IMR-90 (cell line): ENCODE measurements around the gene HIKESHI. TPM values are rescaled to one million over a fixed set of nuclear protein-coding genes. Genes with fewer than 3 reads are reported as not detected.

Experiments
- ATAC-seq: fragments of 200-7000 bp; cut with Tn5 transposase; 2 replicates; pipeline ENCODE4 v1.9.1; 2020; ENCODE audit warnings: low read depth, mild to moderate bottlenecking, moderate library complexity
- BruUV-seq: library from RNA; stranded (reverse); fragments of 400-500 nt; replicated peaks from 2 replicates; lab custom pipeline; 2021; lab: Mats Ljungman, UMichigan
- CTCF ChIA-PET: fragments of 300-600 bp; formaldehyde crosslinking; extraction: SDS; loops from one replicate; lab custom pipeline; 2021; ENCODE audit warnings: antibody characterized with exemption; lab: Yijun Ruan, JAX
- POLR2A ChIA-PET: fragments of 300-600 bp; sonication (Branson Sonifier 250); formaldehyde crosslinking; loops from one replicate; lab custom pipeline; 2022; ENCODE audit warnings: antibody characterized with exemption; ENCODE audit not compliant: unreplicated experiment; lab: Charles Lee
- DNase-seq: peaks from one replicate; pipeline ENCODE4 v3.0.0; 2013
- H2AFZ ChIP-seq: replicated peaks from 2 replicates; pipeline ENCODE3; 2013; ENCODE audit warnings: low read length, mild to moderate bottlenecking; ENCODE audit not compliant: poor library complexity
- H2AK5ac ChIP-seq: 2 replicates; pipeline ENCODE4 v1.6.1; 2013; ENCODE audit warnings: low read depth, low read length, inconsistent platforms
- H2AK9ac ChIP-seq: replicated peaks from 2 replicates; pipeline ENCODE3; 2013; ENCODE audit warnings: mild to moderate bottlenecking, low read depth, low read length, moderate library complexity; ENCODE audit not compliant: poor library complexity
- H2BK120ac ChIP-seq: 2 replicates; pipeline ENCODE4 v1.6.1; 2013; ENCODE audit warnings: low read depth, low read length, inconsistent platforms
- H2BK15ac ChIP-seq: 3 replicates; pipeline ENCODE4 v1.6.1; 2013; ENCODE audit warnings: low read depth, low read length, inconsistent platforms
- H2BK20ac ChIP-seq: 2 replicates; pipeline ENCODE4 v1.6.1; 2013; ENCODE audit warnings: low read depth, mild to moderate bottlenecking, inconsistent platforms, low read length, moderate library complexity
- H2BK5ac ChIP-seq: 2 replicates; pipeline ENCODE4 v1.6.1; 2013; ENCODE audit warnings: mild to moderate bottlenecking, low read depth, low read length, inconsistent platforms; ENCODE audit not compliant: poor library complexity, severe bottlenecking
- H3K14ac ChIP-seq: replicated peaks from 2 replicates; pipeline ENCODE4 v1.6.1; 2013; ENCODE audit warnings: low read depth, low read length, inconsistent platforms
- H3K18ac ChIP-seq: 2 replicates; pipeline ENCODE4 v1.6.1; 2013; ENCODE audit warnings: low read depth, low read length, control low read depth
- H3K23ac ChIP-seq: 2 replicates; pipeline ENCODE4 v1.6.1; 2013; ENCODE audit warnings: low read depth, low read length, inconsistent platforms
- H3K27ac ChIP-seq: 2 replicates; pipeline ENCODE4 v1.5.1; 2013; ENCODE audit warnings: mild to moderate bottlenecking, control low read depth, low read length; ENCODE audit not compliant: insufficient read depth
- H3K27me3 ChIP-seq: 2 replicates; pipeline ENCODE4 v1.6.1; 2013; ENCODE audit warnings: low read length; ENCODE audit not compliant: control insufficient read depth, insufficient read depth
- H3K36me3 ChIP-seq: 2 replicates; pipeline ENCODE4 v1.6.1; 2013; ENCODE audit warnings: low read length, mixed read lengths; ENCODE audit not compliant: control insufficient read depth, insufficient read depth
- H3K4ac ChIP-seq: 2 replicates; pipeline ENCODE4 v1.6.1; 2013; ENCODE audit warnings: low read depth, low read length, inconsistent platforms
- H3K4me1 ChIP-seq: 2 replicates; pipeline ENCODE4 v1.6.1; 2013; ENCODE audit warnings: low read length, mixed read lengths; ENCODE audit not compliant: control insufficient read depth, insufficient read depth
- H3K4me2 ChIP-seq: 2 replicates; pipeline ENCODE4 v1.6.1; 2013; ENCODE audit warnings: low read depth, mild to moderate bottlenecking, control low read depth, low read length, moderate library complexity
- H3K4me3 ChIP-seq: 2 replicates; pipeline ENCODE4 v1.5.1; 2013; ENCODE audit warnings: low read depth, mild to moderate bottlenecking, control low read depth, low read length, moderate library complexity; ENCODE audit not compliant: insufficient read depth
- H3K56ac ChIP-seq: 2 replicates; pipeline ENCODE4 v1.6.1; 2013; ENCODE audit warnings: low read length, inconsistent platforms; ENCODE audit not compliant: insufficient read depth; ENCODE audit errors: extremely low read depth
- H3K79me1 ChIP-seq, 2 experiments: 2 replicates each; pipeline ENCODE4 v1.6.1; 2013; ENCODE audit warnings: low read length in 2 of 2, inconsistent platforms in 1 of 2, low read depth in 1 of 2
- H3K9ac ChIP-seq: 2 replicates; pipeline ENCODE4 v1.6.1; 2013; ENCODE audit warnings: low read depth, low read length, control low read depth
- H3K9me1 ChIP-seq: 2 replicates; pipeline ENCODE4 v1.6.1; 2013; ENCODE audit warnings: low read length, inconsistent platforms; ENCODE audit not compliant: insufficient read depth
- H3K9me3 ChIP-seq: 2 replicates; pipeline ENCODE4 v1.6.1; 2013; ENCODE audit warnings: low read length; ENCODE audit not compliant: control insufficient read depth, insufficient read depth
- H4K20me1 ChIP-seq: 2 replicates; pipeline ENCODE4 v1.6.1; 2013; ENCODE audit warnings: low read length, inconsistent platforms; ENCODE audit not compliant: insufficient read depth
- H4K5ac ChIP-seq: 2 replicates; pipeline ENCODE4 v1.6.1; 2013; ENCODE audit warnings: mild to moderate bottlenecking, low read depth, low read length, control low read depth
- H4K8ac ChIP-seq, 2 experiments: 2 replicates each; pipeline ENCODE4 v1.6.1; 2013; ENCODE audit warnings: low read depth in 2 of 2, low read length in 2 of 2, control low read depth in 1 of 2, inconsistent platforms in 1 of 2
- H4K91ac ChIP-seq: 2 replicates; pipeline ENCODE4 v1.6.1; 2013; ENCODE audit warnings: low read depth, low read length, inconsistent platforms; ENCODE audit not compliant: insufficient read depth
- BHLHE40 ChIP-seq: fragments of 150-350 bp; IDR thresholded peaks from 2 replicates; pipeline ENCODE4 v1.6.1; 2016; ENCODE audit warnings: mild to moderate bottlenecking, low read depth, low read length
- CTCF ChIP-seq: conservative IDR thresholded peaks from 2 replicates; pipeline ENCODE4 v1.5.1; 2012; ENCODE audit warnings: mild to moderate bottlenecking, low read depth, low read length, improper control_type of control experiment
- ELK1 ChIP-seq: fragments of 150-350 bp; IDR thresholded peaks from 2 replicates; pipeline ENCODE4 v1.6.1; 2016; ENCODE audit warnings: low read depth, mild to moderate bottlenecking, low read length, moderate library complexity, borderline replicate concordance
- FOS ChIP-seq: fragments of 150-350 bp; IDR thresholded peaks from 2 replicates; pipeline ENCODE4 v1.6.1; 2016; ENCODE audit warnings: low read depth, low read length
- MAFK ChIP-seq: IDR thresholded peaks from 2 replicates; pipeline ENCODE4 v1.6.1; 2012; ENCODE audit warnings: low read depth, low read length, improper control_type of control experiment
- MAZ ChIP-seq: IDR thresholded peaks from 2 replicates; pipeline ENCODE4 v1.6.1; 2012; ENCODE audit warnings: low read depth, mild to moderate bottlenecking, low read length, improper control_type of control experiment, moderate library complexity, borderline replicate concordance
- MXI1 ChIP-seq: IDR thresholded peaks from 2 replicates; pipeline ENCODE4 v1.6.1; 2012; ENCODE audit warnings: low read depth, mild to moderate bottlenecking, low read length, moderate library complexity, borderline replicate concordance
- NFE2L2 ChIP-seq: fragments of 150-350 bp; IDR thresholded peaks from 2 replicates; pipeline ENCODE4 v1.6.1; 2016; ENCODE audit warnings: low read depth, mild to moderate bottlenecking, low read length
- POLR2A ChIP-seq: IDR thresholded peaks from 2 replicates; pipeline ENCODE4 v1.6.1; 2012; ENCODE audit warnings: mild to moderate bottlenecking, low read depth, low read length
- RAD21 ChIP-seq: IDR thresholded peaks from 2 replicates; pipeline ENCODE4 v1.6.1; 2012; ENCODE audit warnings: low read length, improper control_type of control experiment
- RCOR1 ChIP-seq: IDR thresholded peaks from 2 replicates; pipeline ENCODE4 v1.6.1; 2012; ENCODE audit warnings: mild to moderate bottlenecking, low read length, improper control_type of control experiment; ENCODE audit not compliant: insufficient replicate concordance
- RFX5 ChIP-seq: IDR thresholded peaks from 2 replicates; pipeline ENCODE4 v1.8.0; 2012; ENCODE audit warnings: low read depth, mild to moderate bottlenecking, low read length, moderate library complexity
- SMC3 ChIP-seq: fragments of 150-350 bp; IDR thresholded peaks from 2 replicates; pipeline ENCODE4 v1.6.1; 2016; ENCODE audit warnings: low read depth, mild to moderate bottlenecking, antibody characterized with exemption, low read length, moderate library complexity
- USF2 ChIP-seq: fragments of 150-350 bp; IDR thresholded peaks from 2 replicates; pipeline ENCODE4 v1.6.1; 2017; ENCODE audit warnings: mild to moderate bottlenecking, antibody characterized with exemption, low read length, low read depth
- WGBS, 2 experiments: methylation state at CpG; one replicate each; pipeline versions ENCODE4 v1.1.5 to v1.1.7; 2013; ENCODE audit warnings: missing lambda C conversion rate in 2 of 2; ENCODE audit not compliant: insufficient read length in 1 of 2; ENCODE audit errors: extremely low coverage in 2 of 2; 5-methylcytosine and 5-hydroxymethylcytosine counted together
- dilution Hi-C: fragments of 300-500 bp; cut with HindIII; formaldehyde crosslinking; loops from one replicate; pipeline ENCODE4 v1.14.3; 2018; ENCODE audit warnings: low sequenced_read_pairs; ENCODE audit not compliant: unreplicated experiment
- in situ Hi-C: fragments of 300-500 bp; cut with MboI; formaldehyde crosslinking; loops from 3 replicates; pipeline ENCODE4 v1.14.3; 2019; ENCODE audit warnings: low sequenced_read_pairs, inconsistent platforms, mixed read lengths
- intact Hi-C: fragments of 100-400 bp; cut with micrococcal nuclease; formaldehyde crosslinking; loops from 2 replicates; pipeline ENCODE4 v1.10.0; 2022
- polyA plus RNA-seq, 3 experiments: library from polyadenylated mRNA; depleted of rRNA; stranded (reverse); fragments of >200 nt; gene quantifications; 2 replicates each; pipeline ENCODE4 v1.2.3, GENCODE V29; 2012; ENCODE audit warnings: low replicate concordance in 1 of 3
- total RNA-seq: library from RNA; depleted of rRNA; stranded (reverse); fragments of >200 nt; gene quantifications from 2 replicates; pipeline ENCODE4 v1.2.3, GENCODE V29; 2012

The HIKESHI gene
- total and polyA plus RNA-seq, 2 of the 4 experiments (the other 2 are of a cell fraction) = 49.4 to 73.5 TPM

- Histone ChIP-seq H3K4me1 (peaks cover 2% of the 10 kb centered on the region; the same call in 1 of the 2 replicates), H3K4me2 (no peak overlapping the region), H3K4me3 (no peak overlapping the region), H2AK9ac (no peak overlapping the region), H3K18ac (no peak overlapping the region), H3K23ac (no peak overlapping the region), H3K9me3 (no peaks in the 10 kb centered on the region), H4K8ac (no peak overlapping the region), H2AK5ac (no peak overlapping the region), H2BK20ac (no peak overlapping the region), H3K79me1 (peaks cover 0 to 5% of the 10 kb centered on the region in 2 experiments; a peak in 2 of 4 replicates), H2AFZ (no peak overlapping the region), H2BK15ac (no peak overlapping the region), H3K27ac (no peak overlapping the region), H4K91ac (no peak overlapping the region), H4K20me1 (no peaks in the 10 kb centered on the region; the same call in 1 of the 2 replicates), H3K9ac (no peak overlapping the region), H3K36me3 (peaks cover 6% of the 10 kb centered on the region), H4K5ac (no peak overlapping the region), H3K14ac (no peak overlapping the region), H3K9me1 (peaks cover under 1% of the 10 kb centered on the region; the same call in 1 of the 2 replicates), H3K4ac (no peak overlapping the region), H2BK120ac (no peak overlapping the region), H2BK5ac (no peak overlapping the region), H3K27me3 (no peaks in the 10 kb centered on the region), H3K56ac (no peak overlapping the region)
- POLR2A ChIA-PET = no interaction called here
- CTCF ChIA-PET = interaction anchor here (0.6 to 0.7 kb wide), 4 partner anchors 13 to 1731 kb away, joined by 3 to 9 read pairs (median 4); partner anchors contain the start of gene HIKESHI
- intact Hi-C loops (loop anchor here (5.0 kb wide), 1 partner anchor 247 kb away; no protein-coding TSS in a partner anchor), in situ Hi-C loops (loop anchor here (25.0 kb wide), 1 partner anchor 602 kb away; the partner anchor contains the start of gene CCDC89), dilution Hi-C loops (no loop called here)
- no TSS peak for BruUV-seq
- ATAC-seq = no peak
- DNase-seq = no peak
- 88% methylated on average over 4 of the region's 7 CpGs; no CpG with 5 or more reads in 1 of the 2 experiments for WGBS, 2 experiments
- no peak for TF ChIP-seq BHLHE40
- no peak for TF ChIP-seq RCOR1
- TF ChIP-seq NFE2L2 = no peak
- no peak for TF ChIP-seq RAD21
- TF ChIP-seq USF2 = no peak
- TF ChIP-seq MAFK = no peak
- no peak for TF ChIP-seq SMC3
- no peak for TF ChIP-seq ELK1
- TF ChIP-seq CTCF = no peak
- no peak for TF ChIP-seq RFX5
- no peak for TF ChIP-seq MXI1
- no peak for TF ChIP-seq MAZ
- no peak for TF ChIP-seq POLR2A
- no peak for TF ChIP-seq FOS
Measured at GRCh38 chr11:86288776-86289507, 13.1 kb upstream of the HIKESHI start.
